GM19035 (cell line): ENCODE measurements around the gene SH3BP1.

Experiments used
- ATAC-seq: cut with Tn5 transposase; IDR thresholded peaks from one replicate; pipeline ENCODE4 v1.9.1; 2021; ENCODE audit not compliant: unreplicated experiment

SH3BP1 gene

DNA sequence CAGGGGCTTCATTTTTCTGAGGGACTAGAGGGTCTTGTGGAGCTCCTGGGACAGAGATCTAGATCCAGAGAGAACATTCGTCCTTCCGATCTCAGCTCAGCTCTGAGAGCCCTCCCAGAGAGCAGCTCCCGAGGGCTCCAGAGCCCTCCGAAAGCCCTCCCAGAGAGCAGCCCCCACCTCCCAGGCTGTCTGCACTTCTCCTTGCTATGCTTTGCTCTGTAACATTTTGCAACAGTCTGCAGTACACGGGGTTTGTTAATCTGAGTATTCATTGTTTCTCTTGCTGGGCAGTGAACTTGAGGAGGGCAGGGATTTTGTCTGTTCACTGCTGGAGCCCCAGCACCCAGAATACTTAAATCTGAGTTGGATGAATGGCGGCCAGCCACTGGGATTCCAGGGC, 28.3 kb upstream of the SH3BP1 start:
- ATAC-seq, result no peak

GRCh38 chr22:37616201-37617083, 23.0 kb upstream of the SH3BP1 start:
- no peak for ATAC-seq

DNA sequence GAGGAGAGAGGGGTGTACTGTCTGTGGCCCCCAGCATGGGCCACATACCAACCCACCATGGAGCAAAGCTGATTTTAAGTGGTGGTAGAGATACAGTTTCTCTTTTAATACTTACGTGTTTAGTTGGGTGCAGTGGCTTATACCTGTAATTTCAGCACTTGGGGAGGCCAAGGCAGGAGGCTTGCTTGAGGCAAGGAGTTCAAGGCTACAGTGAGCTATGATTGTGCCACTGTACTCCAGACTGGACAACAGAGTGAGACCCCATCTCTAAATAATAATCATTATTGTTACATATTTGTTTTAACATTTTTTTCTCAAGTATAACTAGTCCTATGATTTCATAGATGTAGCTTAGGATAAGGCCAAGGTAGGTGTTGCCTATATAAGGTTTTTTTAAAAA, 22.0 kb upstream of the SH3BP1 start:
- no peak for ATAC-seq

- ATAC-seq, result no peak
These were observed 21.3 kb upstream of the SH3BP1 start for GRCh38 chr22:37618072-37618656.

DNA sequence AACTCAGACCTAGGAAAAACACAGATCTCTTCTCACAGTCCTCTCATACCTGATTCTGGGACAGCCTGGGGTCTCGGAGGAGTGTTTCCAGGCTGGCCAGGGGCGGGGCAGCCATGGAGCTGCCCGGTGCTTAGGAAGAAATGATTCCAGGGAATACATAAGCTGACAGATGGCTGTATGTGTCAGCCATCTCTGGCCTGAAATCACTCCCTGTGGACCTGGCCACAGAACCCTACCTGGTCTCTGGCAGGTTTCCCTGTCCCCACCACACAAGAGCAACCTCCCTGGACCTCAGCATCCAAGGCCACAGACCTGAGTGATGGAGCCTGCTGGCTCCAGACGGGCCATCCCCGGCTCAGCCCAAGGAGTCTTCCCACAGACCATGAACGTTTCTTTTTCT, 20.8 kb upstream of the SH3BP1 start:
- ATAC-seq, result no peak

- no peak for ATAC-seq
These were observed 19.5 kb upstream of the SH3BP1 start for GRCh38 chr22:37619991-37620390.

DNA sequence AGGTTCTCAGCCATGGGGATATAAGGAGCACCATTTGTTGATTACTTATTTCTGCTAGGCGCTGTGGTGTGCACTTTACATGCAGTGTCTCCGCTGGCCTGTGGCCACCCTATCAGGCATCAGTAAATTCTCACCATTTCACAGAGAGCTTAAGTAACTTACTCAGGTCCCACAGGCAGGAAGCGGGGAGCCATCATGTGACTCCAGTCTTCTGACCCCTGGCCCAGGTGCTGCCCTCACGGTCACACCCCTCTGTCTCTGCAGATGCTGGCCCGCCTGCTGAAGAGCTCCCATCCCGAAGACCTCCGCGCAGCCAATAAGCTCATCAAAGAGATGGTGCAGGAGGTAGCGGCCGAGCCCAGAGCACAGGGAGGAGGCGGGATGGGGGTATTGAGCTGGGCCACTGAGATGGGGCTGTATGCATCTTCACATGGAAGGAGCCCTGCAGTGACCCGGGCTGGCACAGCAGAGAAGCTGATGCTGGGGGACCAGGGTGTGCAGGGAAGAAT, 18.1 kb upstream of the SH3BP1 start:
- no peak for ATAC-seq

DNA sequence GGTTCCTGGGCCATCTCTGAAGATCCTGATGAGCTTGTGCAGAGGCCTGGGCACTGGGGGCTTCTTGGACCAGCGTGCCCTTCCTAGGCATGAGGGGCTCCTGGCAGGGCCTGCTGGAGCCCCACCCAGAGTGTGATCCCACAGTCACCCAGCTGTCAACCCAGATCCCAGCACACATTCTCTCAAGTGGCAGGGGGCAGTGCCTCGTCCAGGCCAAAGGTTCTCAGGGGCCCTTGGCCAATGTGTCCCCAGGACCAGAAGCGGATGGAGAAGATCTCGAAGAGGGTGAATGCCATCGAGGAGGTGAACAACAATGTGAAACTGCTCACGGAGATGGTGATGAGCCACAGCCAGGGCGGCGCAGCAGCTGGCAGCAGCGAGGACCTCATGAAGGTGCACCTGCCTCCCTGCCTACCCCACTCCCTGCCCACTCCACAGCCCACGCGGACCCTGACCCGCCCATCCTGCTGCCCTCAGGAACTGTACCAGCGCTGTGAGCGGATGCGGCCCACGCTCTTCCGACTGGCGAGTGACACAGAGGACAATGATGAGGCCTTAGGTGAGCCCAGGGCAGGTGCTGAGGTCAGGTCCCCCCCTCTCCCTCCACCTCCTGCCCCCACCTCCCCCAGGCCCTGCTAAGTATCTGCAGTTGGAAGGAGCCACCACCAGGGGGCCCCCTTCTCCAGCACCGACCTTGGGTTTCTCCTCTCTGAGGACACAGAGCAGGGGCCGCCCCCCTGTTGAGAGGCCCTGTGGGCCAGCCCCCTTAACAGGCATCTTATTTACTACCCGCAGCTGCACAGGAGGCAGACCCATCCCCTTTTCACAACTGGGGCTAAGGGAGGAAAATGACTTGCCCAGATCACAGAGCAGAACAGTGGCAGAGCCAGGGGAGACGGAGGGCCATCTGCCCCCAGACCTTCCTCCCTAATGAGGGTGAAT, 16.1 kb upstream of the SH3BP1 start:
- ATAC-seq, result no peak

- no peak for ATAC-seq
These were observed 15.5 kb upstream of the SH3BP1 start for GRCh38 chr22:37624017-37624365.

DNA sequence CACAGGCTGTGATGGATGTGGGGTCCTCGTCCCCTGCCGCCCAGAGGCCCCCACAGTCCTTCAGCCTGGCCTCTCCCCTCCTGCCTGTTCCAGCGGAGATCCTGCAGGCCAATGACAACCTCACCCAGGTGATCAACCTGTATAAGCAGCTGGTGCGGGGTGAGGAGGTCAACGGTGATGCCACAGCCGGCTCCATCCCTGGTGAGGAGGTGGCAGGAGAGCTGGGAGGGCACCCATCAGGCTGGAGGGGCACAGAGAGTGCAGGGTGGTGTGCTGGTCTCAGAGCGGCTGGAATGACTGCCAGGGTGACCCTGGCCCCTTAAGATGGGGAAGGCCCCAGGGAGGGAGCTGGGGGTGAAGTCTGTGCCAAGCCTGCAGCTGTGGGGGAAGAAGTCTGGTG, 14.6 kb upstream of the SH3BP1 start:
- no peak for ATAC-seq

GRCh38 chr22:37625737-37626136, 13.7 kb upstream of the SH3BP1 start:
- ATAC-seq, result no peak

- ATAC-seq, result no peak
These were observed 13.3 kb upstream of the SH3BP1 start for GRCh38 chr22:37626144-37626543.

- no peak for ATAC-seq
These were observed 12.9 kb upstream of the SH3BP1 start for GRCh38 chr22:37626556-37627075.

- no peak for ATAC-seq
These were observed 12.3 kb upstream of the SH3BP1 start for GRCh38 chr22:37627121-37627520.

DNA sequence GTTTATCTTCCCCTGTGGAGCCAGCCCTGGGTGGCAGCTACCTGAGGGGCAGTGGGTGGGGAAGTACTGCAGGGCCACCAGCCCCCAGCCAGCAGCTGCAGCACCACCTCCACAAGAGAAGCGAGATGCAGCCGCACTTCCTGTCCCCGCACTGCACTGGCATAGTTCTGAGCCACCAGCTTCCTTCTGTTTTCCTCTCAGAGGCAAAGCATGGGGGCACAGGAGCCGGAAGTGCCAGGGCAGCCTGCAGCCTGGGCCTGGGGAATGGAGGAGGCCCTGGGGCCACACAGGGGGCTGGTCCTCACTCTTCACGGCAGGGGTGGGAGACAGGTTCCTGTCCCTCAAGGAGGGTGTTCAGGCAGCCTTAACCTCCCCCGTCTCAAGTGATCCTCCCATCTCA, 11.9 kb upstream of the SH3BP1 start:
- ATAC-seq, result no peak

DNA sequence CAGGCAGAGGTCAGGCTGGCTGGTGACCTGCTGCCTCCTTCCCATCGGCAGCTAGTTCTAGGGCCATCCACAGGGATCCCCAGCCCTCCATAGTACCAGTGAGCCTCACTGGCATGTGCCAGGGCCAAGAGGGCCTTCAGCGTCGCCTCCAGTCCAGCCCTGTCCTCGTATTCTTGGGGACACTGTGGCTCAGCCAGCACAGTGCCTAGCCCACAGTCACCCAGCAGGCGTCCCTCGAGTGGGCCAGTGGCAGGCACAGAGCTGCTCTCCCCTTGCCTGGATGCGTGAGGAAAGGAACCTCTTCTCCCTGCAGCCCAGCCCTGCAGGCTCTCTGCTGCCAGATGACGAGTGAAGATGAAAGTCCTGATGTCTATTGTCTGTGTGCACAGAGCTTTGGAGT, 10.6 kb upstream of the SH3BP1 start:
- ATAC-seq, result no peak

- ATAC-seq, result no peak
These were observed 9.5 kb upstream of the SH3BP1 start for GRCh38 chr22:37629928-37630327.

DNA sequence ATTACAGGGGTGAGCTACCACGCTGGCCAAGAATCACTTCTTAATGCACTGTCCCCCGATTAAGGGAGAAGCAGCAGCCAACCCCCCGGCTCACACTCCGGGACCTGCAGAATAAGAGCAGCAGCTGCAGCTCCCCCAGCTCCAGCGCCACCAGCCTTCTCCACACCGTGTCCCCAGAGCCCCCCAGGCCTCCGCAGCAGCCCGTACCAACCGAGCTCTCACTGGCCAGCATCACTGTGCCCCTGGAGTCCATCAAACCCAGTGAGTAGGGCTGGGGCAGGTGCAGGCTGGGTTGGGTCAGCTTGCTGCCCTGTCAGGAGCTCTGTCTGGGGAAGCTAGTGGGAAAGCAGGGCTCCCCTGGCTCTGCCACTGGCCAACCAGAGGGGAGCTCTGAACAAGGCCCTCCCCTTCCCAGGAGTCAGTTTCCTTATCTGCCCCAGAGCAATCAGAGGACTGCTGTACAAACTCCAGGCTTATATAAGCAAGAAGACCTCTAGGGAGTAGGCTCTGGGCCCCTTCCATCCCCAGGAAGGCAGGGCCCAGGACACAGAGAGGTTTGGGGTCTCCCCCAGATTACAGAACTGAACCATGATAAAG, 8.5 kb upstream of the SH3BP1 start:
- ATAC-seq, result no peak

GRCh38 chr22:37631448-37632173, 7.9 kb upstream of the SH3BP1 start:
- ATAC-seq, result no peak
